Omental fat pad (tissue), 4 donors: Measurements from ENCODE around the gene SYTL1. TPM values are rescaled to one million over a fixed set of nuclear protein-coding genes. Genes with fewer than 3 reads are reported as not detected.
A peak's percentile ranks its signal among the peaks of the same experiment; 100 is the strongest.

Experiments used
- ATAC-seq: fragments of 150-250 bp; one replicate; pipeline ENCODE4 v1.9.1; 2016; ENCODE audit warnings: mild to moderate bottlenecking, moderate library complexity; ENCODE audit not compliant: low FRiP score
- DNase-seq: peaks from one replicate; pipeline ENCODE4 v3.0.0-alpha.2; 2019; ENCODE audit warnings: low spot score
- total RNA-seq, 4 donors: library from RNA; depleted of rRNA; stranded (reverse); fragments of >200 nt; gene quantifications; one replicate each; pipeline ENCODE4 v1.1.0, GENCODE V29; 2016
- TF ChIP-seq, protein P1 (sequence below), 3 donors: fragments of 450-650 bp; IDR thresholded peaks; one replicate each; pipeline ENCODE4 v1.5.1; 2016 to 2017; ENCODE audit warnings: antibody characterized with exemption in 3 of 3, mild to moderate bottlenecking in 3 of 3, moderate library complexity in 2 of 3

Gene SYTL1
- total RNA-seq, 4 donors from 2014 or later = 1.2 to 4.3 (median 1.9) TPM

DNA sequence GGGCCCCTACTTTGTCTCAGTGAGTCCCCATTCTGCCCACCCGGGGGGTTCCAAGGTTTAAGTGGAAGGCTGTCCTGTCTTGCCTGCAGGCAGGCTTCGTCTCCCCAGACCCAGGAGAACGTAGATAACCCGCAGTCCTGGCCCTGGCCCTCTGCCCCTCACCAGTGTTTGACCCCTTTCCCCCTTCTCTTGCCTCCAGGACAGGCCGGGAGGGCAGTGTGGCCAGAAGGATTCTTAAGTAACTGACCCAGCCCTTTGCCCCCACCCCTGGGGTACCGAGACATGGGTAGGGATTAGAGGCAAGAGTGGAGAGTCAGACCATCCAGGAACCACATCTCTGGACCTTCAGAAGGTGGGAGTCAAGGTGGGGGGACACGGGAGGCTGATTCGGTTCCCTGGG lies 11.0 kb upstream of the SYTL1 start:
- TF ChIP-seq, protein P1, sequence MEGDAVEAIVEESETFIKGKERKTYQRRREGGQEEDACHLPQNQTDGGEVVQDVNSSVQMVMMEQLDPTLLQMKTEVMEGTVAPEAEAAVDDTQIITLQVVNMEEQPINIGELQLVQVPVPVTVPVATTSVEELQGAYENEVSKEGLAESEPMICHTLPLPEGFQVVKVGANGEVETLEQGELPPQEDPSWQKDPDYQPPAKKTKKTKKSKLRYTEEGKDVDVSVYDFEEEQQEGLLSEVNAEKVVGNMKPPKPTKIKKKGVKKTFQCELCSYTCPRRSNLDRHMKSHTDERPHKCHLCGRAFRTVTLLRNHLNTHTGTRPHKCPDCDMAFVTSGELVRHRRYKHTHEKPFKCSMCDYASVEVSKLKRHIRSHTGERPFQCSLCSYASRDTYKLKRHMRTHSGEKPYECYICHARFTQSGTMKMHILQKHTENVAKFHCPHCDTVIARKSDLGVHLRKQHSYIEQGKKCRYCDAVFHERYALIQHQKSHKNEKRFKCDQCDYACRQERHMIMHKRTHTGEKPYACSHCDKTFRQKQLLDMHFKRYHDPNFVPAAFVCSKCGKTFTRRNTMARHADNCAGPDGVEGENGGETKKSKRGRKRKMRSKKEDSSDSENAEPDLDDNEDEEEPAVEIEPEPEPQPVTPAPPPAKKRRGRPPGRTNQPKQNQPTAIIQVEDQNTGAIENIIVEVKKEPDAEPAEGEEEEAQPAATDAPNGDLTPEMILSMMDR (IDR thresholded peaks at IDR 0.05) = no peak
- no peak for DNase-seq
- ATAC-seq = no peak

DNA sequence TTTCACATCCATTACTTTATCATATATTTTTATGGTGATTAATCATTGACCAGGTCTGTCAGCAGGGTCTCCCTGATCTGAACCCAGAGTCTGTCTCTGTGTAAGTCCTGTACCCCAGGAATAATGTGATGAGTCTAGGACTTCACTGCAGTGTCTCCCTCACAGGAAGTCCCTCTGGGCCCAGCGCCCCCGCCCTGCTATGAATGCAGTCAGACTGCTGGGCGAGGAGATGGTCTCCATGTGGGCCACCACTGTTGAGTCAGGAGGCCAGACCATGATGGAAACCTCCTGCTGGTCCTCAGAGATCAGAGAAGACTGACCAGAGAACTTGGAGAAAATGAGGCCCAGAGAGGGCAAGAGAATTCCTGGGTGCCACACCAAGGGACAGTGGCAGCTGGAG lies 10.4 kb upstream of the SYTL1 start:
- DNase-seq = no peak
- TF ChIP-seq, protein P1 (IDR thresholded peaks at IDR 0.05) = no peak
- ATAC-seq = no peak

DNA sequence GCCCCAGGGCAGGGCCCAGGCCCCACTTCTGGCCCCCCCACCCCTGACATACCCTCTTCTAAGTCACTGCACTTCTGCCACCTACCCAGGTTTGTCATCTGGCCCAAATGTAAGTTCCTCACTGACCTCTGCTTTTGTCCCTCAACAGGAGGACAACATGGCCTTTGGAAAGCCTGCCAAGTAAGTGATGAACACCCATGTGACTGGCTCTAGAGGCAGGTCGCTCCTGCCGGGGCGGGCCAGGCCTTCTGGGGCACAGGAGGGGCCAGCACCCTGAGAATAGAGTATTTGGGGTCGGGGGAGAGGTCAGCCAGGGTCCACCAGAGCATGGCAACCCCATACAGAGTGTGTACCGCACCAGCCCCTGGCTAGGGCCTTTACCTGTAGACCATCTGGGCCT lies 9.9 kb upstream of the SYTL1 start:
- TF ChIP-seq, protein P1 (IDR thresholded peaks at IDR 0.05) = no peak
- ATAC-seq (no peak), DNase-seq (no peak)

DNA sequence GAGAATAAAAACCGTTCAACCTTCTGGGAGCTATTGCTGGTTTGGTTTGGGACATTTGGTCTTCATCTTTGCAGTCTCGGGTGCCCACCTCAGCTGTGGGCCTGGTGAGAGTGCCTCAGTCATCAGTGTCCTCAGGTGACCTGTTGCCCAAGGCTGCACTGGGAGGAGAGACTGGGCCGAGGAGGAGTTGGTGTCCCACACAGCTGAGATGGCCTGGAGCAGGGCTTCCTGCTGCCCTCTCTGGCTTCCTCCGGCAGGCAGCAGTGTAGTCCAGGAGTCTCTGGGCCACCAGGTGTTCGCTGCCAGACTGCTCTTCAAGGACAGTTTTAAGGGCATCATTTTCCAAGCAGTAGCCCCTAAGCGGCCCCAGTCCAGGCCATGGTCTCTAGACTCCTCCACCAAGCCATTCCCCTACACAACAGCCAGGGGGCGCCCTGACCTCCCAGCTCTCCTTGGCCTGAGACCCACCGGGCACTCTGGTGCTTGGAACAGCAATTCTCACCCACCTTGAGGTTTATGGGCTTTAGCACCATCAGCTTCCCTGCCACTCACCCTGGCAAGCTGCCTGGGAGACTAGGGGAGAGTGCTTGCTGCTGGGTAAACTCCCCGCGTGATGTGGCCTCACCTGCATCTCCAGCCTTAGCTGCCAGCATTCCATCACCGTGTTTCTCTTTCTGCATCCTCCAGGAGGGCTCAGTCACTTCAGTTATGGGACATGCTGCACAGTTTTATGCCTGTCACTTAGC lies 9.1 kb upstream of the SYTL1 start:
- DNase-seq (no peak), ATAC-seq (no peak)
- TF ChIP-seq, protein P1 (IDR thresholded peaks at IDR 0.05) = peak in 1 of 3 donors; percentile 27

DNA sequence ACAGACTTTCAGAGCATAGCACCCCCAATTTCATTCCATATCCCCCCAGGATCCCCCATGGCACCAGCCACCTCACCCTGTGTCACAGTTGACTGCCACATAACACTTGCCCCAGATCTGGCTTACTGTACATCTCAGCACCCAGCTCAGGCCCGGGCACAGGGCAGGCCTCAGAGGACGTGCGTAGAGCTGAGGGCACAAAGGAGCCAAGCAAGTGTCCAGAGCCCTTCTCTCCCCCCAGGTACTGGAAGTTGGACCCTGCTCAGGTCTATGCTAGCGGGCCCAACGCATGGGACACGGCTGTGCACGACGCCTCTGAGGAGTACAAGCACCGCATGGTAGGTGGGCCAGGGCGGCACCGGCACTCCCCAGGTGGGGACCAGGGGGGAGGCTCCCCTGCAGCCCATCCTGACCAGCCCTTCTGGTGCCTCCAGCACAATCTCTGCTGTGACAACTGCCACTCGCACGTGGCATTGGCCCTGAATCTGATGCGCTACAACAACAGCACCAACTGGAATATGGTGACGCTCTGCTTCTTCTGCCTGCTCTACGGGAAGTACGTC lies 8.0 kb upstream of the SYTL1 start:
- DNase-seq (no peak), ATAC-seq (no peak)
- TF ChIP-seq, protein P1 (IDR thresholded peaks at IDR 0.05) = no peak

DNA sequence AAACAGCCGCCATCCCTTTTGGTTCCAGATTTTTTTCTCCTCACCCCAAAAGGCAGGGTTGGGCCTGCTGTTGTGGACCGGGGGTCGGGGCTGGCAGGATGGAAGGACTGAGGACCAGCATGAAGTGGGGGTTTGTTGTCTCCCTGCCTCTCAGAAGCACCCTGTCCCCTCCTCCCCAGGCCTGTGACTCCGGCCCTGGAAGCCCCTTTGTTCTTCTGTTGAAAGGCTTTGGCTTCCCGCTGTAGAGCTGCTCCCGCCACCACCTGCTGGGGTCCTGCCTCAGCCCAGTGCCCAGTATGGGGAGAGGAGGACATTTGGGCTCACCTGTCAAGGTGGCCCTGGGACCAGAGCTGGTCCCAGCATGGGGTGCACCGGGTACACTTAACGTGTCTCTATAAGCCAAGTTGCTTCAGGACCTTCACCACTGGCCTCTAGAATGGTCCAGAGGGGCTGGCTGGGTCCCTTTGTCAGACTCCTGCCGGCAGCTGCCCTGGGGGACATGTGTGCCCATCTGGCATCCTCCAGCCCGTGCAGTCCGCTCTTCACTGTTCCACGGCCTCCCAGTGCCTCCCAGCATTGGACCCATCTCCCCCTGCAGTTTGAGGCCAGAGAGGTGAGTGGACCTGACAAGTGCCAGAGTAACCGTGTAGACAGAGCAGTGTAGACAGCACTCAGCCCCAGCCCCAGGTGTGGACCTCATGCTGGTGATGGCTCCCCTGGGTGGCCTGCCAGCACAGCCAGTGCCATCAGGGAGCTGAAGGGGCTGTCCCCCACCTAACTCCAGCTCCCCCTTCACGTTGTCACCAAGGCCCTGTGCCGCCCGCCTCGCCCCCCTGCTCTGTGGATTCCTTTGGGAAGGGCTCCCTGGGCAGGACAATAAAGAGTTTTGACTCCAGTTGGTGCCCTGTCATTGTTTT lies 6.1 kb upstream of the SYTL1 start:
- DNase-seq (no peak), ATAC-seq (no peak)
- TF ChIP-seq, protein P1 (IDR thresholded peaks at IDR 0.05) = no peak
